ENCODE measurements around the gene IGF2R. TPM values are rescaled to one million over a fixed set of nuclear protein-coding genes. Genes with fewer than 3 reads are reported as not detected.
A peak's percentile ranks its signal among the peaks of the same experiment; 100 is the strongest.
"Not testable (repeated sequence)": the region's sequence is repeated elsewhere in the genome, so short reads cannot be mapped to it uniquely, and the experiment has no call there.

The IGF2R gene
- total RNA-seq, 1 donor from 2014 or later, result 93.1 TPM

DNA sequence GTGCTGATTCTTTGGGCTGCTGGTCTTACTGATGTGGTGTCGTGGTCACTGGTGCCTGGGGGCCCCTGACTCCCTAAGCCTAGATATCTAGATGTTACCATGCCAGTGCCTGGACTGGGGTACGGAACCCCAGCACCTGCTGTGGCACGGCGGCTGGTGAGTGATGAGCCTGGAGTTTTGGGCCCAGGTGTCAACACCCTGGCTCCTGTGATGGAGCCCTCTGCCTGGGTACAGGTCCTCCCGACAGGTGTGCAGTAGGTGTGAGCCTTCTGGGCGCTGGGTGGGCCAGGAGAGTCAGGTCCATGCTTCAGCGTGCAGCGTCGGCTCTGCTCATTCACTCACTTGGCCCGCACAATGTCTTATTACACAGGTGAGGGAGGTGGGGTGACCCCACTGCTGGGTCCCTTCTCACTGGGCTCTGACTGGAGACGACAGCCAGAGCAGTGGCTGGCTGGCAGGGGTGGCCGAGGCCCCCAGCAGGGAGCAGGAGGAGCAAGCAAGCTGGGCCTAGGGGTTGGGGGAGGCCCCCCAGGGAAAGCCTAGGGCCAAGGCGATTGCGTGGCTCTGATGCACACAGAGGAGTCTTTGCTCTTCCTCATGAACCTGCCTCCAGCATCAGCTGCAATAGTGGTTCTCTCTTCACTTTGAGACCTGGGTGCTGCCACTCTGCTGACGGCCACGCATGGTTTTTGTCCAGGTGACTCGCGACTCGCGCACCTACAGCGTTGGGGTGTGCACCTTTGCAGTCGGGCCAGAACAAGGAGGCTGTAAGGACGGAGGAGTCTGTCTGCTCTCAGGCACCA is 110.2 kb downstream of the IGF2R start:
- no peak for DNase-seq

GRCh38 chr6:160079686-160080043 is 110.8 kb downstream of the IGF2R start:
- no peak for DNase-seq

DNA sequence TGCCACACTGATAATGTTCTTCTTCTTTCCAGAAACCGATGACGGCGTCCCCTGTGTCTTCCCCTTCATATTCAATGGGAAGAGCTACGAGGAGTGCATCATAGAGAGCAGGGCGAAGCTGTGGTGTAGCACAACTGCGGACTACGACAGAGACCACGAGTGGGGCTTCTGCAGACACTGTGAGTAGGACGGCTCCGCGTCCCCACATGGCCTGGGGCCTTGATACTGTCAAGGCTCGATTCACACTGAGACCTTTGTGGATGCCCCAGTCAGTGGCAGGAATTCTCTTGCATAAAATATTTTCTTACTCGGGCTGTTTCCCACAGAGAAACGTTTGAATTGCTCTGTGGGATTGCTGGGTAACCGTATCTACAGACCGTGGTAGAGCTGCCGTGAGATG is 111.2 kb downstream of the IGF2R start:
- no peak for DNase-seq

GRCh38 chr6:160081398-160081797 is 112.5 kb downstream of the IGF2R start:
- no peak for DNase-seq

GRCh38 chr6:160082627-160083026 is 113.7 kb downstream of the IGF2R start:
- no peak for DNase-seq

DNA sequence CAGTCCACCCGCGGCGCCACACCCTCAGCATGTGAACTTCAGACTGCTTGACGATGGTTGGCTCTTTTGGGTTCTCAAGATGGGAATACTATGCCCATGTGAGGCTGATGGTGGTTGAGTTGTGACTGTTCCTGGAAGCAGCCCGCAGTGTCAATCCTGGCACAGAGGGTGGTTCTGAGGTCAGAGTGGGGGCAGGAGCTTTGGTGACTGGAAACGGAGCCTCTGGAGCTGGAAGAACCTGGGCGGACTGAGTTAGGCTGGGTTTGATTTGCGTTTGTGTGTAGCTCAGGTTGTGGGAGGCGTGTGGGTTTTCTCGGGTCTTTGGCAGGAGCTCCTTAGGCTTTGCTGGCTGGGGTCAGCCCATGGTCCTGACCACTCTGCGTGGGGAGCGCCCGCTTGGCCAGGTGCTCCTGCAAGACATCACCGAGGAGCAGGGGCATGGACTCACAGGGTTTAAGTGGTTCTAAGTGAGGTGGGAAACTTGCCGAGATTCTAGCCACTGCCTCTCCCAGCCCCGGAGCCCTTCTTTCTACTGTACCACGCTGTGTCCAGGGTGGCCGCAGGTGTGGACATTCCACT is 115.4 kb downstream of the IGF2R start:
- DNase-seq, result no peak

GRCh38 chr6:160085226-160085625 is 116.3 kb downstream of the IGF2R start:
- no peak for DNase-seq

GRCh38 chr6:160085713-160086505 is 117.0 kb downstream of the IGF2R start:
- no peak for DNase-seq

DNA sequence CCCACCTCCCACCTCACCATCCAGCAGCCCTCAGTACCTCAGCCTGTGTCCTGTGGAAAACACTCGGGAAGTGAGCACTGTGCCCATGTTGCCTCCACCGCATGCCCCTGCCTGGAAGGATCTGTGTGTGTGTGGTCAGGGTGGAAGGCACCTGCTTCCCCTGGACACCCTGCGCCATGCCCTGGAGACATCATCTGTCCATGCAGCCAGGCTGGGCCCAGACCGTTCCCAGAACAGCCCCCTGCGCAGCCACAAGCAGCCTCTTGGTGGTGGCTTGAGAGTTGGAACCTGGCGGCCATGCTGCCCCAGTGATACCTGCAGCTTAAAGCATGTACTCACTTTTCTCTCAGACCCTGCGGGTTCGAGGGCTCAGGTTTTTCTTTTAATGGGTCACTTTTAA is 117.9 kb downstream of the IGF2R start:
- no peak for DNase-seq

DNA sequence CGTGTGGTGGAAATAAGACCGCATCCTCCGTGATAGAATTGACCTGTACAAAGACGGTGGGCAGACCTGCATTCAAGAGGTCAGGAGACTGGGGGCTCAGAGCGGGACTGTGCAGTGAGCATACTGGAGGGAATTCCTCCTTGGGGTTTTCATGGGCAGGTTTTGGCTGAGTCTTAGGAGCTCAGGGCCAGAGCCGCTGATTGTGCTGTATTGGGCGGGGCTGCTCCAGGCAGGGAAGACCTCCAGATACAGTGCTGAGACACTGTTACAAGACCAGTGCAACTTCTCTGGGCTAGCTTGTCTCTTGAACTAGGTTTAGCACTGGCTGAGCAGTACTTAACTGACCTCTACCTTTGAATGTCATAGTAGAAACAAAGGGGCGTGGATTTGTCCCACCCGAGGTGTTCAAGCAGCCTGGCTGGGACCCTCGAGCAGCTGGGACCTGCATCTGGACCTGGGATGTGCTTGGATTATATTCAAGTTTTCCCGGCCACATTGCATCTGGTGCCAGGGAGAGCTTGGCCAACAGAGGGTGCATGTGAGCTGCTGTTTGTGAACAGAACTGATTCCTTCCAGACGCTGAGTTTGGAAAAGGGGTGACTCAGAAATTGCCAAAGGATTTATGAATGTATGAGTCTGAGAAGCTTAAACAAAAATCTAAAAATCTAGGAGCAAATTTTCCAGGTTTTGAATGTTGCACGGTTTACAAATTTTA is 119.3 kb downstream of the IGF2R start:
- DNase-seq, result peak; percentile 87

DNA sequence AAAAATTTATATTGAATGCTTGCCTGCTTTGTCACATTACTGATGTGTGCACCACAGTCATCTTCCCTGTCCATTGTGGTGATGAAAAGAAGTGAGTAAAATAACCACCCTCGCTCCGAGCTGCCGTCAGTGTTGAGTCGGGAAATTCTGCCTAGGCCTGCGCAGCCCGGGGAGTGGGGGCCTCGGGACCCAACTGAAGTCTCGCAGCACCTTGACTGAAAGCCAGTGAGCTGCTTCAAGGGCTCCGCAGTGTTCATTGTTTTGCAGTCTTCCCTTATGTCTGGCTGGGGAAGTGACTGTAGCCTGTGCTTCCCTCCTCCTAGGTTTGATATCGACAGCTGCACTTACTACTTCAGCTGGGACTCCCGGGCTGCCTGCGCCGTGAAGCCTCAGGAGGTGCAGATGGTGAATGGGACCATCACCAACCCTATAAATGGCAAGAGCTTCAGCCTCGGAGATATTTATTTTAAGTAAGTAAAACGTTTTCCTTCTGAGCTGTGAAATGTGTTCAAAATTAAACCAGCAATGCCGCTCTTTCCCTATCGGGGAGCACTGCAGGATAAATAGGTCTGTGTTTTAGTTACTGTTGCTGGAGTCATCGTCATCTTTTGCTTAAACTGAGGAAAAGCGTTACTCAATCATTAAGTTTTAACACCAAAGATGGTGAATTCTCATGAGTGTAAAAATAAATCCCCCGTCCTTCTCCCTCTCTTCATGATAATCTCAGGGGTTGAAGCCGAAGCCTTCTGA is 120.1 kb downstream of the IGF2R start:
- DNase-seq, result no peak

GRCh38 chr6:160089534-160089897 is 120.6 kb downstream of the IGF2R start:
- DNase-seq, result no peak

GRCh38 chr6:160090442-160091239 is 121.8 kb downstream of the IGF2R start:
- not testable (repeated sequence) for DNase-seq

GRCh38 chr6:160092176-160092575 is 123.3 kb downstream of the IGF2R start:
- not testable (repeated sequence) for DNase-seq

GRCh38 chr6:160092602-160093001 is 123.7 kb downstream of the IGF2R start:
- no peak for DNase-seq

DNA sequence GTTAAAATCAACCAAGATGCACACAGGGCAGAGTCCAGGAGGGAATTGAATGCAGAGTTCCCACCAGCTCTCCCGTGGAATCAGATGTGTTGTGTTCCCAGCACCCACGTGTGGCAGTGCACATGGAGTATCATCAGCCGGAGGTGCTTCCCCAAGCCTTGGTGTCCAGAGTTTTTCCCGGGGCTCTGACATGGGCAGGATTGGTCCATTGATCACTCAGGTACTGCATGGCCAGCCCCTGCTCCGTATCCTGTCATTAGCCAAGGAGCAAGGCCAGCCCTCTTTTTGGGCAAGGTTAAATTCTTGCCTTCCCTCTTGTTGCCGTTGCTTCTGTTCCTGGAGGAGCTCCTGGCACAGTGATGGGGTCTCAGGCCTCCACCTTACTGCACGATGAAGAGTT is 124.2 kb downstream of the IGF2R start:
- DNase-seq, result no peak

DNA sequence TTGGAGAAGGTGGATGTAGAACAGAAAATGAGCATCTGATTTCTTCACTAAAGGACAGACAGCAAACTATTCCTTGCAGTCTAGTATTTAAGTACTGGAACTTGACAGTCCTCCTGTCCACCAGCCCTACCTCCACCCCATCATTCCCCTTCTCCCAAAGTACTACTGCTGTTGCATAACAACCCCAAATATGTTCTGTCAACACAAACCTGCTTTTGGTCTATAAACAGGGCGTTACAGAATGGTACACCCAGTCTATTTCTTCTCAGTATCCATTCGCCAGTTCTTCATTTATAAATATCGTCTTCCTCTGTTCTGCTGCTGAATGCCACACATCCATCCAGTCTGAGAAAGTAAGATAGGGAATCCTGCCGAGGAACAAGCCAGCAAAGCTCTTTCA is 125.1 kb downstream of the IGF2R start:
- DNase-seq, result no peak

- DNase-seq, result no peak
These were observed 126.4 kb downstream of the IGF2R start for GRCh38 chr6:160095146-160095845.

DNA sequence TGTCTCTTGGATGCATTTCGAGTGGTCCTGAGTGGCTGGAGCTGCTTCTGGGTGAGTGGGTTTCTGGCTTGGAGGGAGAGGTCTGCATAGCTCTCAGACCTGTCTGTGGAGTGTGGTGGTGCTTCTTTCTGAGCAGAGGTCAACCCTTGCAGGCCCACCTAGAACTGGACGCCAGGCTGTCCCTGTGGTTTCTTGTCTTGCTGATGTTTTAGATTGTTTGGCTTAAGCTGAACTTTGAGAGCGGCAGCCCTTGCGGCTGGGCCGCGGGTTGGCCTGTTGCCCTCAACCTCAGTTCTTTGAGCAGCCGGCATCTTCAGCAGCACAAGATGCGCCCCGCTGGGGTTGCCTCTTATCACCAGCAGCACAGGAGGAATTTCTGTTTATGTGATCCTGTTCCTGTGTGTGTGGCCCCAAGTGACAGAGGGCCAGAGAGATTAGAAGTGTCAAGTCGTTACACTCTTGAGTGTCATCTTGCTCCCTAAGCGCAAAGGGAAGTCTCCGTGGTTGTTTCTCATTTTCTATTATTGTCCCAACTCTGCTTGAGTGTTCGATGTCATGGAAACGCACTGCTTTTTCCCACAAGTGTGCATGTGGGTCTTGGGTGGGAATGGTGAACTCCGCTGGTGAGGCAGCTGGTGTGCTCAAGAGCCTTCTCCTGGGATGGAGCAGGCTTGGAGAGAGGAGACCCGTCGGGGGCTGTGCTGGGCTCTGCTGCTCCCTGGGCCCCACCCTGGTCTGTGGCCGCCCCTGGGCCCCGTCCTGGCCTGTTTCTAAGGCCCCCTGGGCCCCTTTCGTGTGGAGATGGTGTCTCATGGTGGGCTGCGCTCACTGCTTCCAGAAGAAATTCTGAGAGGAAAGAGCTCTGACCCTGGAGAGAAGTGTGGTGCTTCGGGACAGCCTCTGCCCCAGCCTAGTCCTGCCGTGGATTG is 132.7 kb downstream of the IGF2R start:
- no peak for DNase-seq
